Measurements from ENCODE around the gene SLC16A4. TPM values are rescaled to one million over a fixed set of nuclear protein-coding genes. Genes with fewer than 3 reads are reported as not detected.

Gene SLC16A4
- total RNA-seq, 2 donors from 2014 or later, result 3.4 to 5.8 TPM

Other genes with a start within 250 kb of the SLC16A4 start
- under 1 TPM in 1 of 2 donors, not detected in 1; 0.13 TPM for gene SLC6A17, start 240.5 kb downstream of the SLC16A4 start, total RNA-seq
- gene KCNC4, start 180.7 kb downstream of the SLC16A4 start, total RNA-seq, result 1 to 10 TPM; 8.7 to 8.8 TPM
- 10 to 100 TPM; 13.7 to 19.6 TPM for gene RBM15, start 51.6 kb downstream of the SLC16A4 start, total RNA-seq
- 100 to 1,000 TPM; 191 to 197 TPM for gene LAMTOR5, start 16.7 kb upstream of the SLC16A4 start, total RNA-seq
- gene PROK1, start 60.1 kb upstream of the SLC16A4 start, total RNA-seq, result under 1 TPM; 0.18 to 0.60 TPM
- not detected for gene KCNA10, start 128.1 kb upstream of the SLC16A4 start, total RNA-seq
- 1 to 10 TPM in 1 of 2 donors, under 1 TPM in 1; 0.60 to 1.8 TPM for gene KCNA2, start 215.3 kb upstream of the SLC16A4 start, total RNA-seq